HG02885 (cell line): ENCODE measurements around the gene B3GALNT1.

Source experiments
- ATAC-seq: cut with Tn5 transposase; IDR thresholded peaks from one replicate; pipeline ENCODE4 v1.9.1; 2021; ENCODE audit warnings: mild to moderate bottlenecking; ENCODE audit not compliant: unreplicated experiment, poor library complexity

B3GALNT1 gene, protein sequence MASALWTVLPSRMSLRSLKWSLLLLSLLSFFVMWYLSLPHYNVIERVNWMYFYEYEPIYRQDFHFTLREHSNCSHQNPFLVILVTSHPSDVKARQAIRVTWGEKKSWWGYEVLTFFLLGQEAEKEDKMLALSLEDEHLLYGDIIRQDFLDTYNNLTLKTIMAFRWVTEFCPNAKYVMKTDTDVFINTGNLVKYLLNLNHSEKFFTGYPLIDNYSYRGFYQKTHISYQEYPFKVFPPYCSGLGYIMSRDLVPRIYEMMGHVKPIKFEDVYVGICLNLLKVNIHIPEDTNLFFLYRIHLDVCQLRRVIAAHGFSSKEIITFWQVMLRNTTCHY

GRCh38 chr3:161104561-161105551 lies at the start of gene B3GALNT1:
B3GALNT1 (minus strand) TSS chr3:161105349; CDS start chr3:161086754, 18,595 bp downstream.
- peak; percentile 77 for ATAC-seq

DNA sequence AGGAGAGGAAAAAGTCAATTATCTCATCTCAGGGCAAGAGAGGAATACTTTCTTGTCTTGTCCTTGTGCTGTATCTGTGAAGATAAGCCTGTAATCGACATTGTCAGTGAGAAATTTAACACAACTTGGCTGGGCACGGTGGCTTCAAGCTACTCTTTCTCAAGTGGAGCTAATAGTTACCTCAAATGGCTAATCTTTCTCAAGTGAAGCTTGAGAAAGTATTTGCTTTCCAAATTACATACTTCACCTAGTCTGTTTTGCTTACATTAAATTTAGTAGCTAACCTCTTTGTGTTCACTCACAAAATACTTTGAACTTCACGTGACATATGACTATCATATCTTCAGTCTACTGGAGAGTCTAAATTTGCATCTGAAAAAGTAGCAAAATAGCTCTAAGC lies 48.3 kb upstream of the B3GALNT1 start:
- no peak for ATAC-seq

- ATAC-seq = no peak
Observed at GRCh38 chr3:161150001-161150525, 44.9 kb upstream of the B3GALNT1 start.

- ATAC-seq = no peak
Observed at GRCh38 chr3:161149529-161149928, 44.4 kb upstream of the B3GALNT1 start.

DNA sequence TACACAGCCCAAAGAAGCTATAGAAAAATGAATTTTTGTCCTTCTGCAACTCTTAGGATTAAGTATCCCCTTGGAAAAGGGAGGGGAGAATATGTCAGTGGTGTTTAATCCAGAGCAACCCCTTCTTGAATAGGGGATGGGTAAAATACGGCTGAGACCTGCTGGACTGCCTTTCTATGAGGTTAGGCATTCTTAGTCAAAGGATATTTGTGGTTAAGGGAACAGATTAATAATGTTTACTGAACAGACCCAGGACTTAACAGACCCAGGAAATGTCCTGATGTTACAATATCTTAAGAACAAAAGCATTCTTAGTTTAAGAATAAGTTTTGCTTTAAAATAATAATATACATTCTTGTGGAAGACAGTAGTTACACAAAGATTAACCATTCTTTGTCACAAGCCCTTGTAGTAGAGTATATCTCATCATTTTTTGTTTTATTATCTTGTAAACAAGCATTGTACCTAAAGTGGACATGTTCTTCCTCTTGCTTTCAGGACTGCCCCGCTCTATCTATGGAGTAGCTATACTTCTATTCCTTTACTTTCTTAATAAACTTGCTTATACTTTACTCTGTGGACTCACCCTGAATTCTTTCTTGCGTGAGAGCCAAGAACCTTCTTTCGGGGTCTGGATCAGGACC lies 43.8 kb upstream of the B3GALNT1 start:
- ATAC-seq = no peak

DNA sequence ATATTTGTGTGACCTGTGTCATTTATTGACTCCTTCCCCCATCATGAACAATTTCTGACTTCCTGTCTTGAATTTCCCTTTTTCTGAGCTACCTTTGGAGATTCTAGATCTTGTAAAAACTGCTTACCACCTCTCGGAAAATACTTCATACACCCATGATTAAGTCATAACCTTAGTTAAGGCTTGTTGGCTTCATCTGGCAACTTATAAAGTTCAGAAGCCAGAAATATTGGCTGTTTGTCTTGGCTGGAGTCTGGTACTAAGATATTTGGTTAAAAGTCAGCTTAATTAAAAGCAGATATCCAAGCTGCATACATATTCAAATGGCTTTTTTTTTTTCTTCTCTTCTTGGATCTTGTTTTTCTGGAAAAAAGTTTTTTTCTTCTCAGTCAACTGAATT lies 37.3 kb upstream of the B3GALNT1 start:
- ATAC-seq = no peak

DNA sequence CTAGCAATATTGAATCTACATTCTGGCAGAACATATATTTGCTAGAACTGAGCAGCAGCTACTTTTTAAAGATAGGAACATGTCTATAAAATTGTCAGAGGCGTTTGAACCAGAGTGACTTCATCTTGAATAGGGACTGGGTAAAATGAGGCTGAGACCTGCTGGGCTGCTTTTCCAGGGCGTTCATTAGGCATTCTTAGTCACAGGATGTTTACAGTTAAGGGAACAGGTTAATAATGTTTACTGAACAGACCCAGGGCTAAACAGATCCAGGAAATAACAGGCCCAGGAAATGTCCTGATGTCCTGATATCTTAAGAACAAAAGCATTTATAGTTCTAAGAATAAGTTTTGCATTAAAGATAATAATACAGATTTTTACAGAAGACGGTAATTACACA lies 34.5 kb upstream of the B3GALNT1 start:
- no peak for ATAC-seq

DNA sequence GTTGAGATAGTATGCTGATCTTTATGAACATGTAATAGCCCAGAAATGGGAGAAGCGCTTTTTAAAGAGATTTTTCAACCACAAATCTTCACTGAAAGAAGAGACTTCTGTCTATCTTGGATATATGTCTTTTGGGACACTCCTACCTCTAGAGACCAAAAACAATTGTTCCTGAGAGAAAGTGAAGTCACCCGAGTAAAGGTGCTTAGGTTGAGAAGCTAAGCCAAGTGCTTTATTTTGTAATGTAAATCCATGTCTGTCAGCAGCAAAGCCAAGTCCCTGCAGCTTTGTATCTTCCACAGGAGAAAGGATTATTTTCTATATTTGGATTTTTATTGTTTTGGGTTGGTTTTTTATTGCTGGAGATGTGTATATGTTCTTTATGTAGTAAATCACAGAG lies 32.1 kb upstream of the B3GALNT1 start:
- ATAC-seq = no peak

DNA sequence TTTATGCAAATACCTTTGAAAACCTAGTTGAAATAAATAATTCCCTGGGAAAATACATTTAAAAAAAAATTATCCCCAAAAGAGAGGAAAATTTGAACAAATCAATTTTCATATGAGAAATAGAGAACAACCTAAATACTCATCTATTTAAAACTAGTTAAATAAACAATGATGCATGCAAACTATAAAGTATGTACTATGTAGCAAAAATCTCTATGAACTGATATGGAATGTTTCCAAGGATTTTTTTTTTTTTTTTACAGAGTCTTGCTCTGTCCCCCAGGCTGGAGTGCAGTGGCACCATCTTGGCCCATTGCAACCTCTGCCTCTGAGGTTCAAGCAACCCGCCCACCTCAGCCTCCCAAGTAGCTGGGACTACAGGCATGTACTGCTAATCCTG lies 27.2 kb upstream of the B3GALNT1 start:
- ATAC-seq = no peak

DNA sequence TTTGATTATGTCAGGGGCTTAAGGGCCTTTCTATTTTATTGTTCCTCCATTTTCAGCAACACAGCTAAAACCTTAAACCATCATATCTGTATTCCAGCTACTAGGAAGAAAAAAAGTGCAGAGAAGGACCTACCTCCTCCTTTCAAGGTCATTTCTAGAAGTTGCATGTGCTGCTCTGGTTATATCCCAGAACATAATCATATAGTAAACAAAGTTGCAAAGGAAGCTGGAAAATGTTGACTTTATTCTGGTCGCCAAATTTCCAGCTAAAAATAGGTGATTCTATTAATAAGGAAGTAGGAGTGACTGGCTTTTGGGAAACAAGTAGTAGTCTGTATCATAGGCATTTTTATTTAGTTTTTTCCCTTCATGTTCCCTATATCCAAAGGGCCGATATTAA lies 21.3 kb upstream of the B3GALNT1 start:
- no peak for ATAC-seq

DNA sequence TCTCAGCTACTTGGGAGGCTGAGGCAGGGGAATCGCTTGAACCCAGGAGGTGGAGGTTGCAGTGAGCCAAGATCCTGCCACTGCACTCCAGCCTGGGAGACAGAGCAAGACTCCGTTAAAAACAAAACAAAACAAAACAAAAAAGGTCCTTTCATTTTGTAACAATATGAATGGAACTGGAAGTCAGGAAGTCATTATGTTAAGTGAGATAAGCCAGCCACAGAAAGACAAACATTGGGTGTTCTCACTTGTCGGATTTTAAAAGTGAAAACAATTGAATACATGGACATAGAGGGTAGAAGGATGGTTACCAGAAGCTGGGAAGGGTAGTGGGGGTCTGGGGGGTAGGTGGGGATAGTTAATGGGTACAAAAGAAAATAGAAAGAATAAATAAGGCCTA lies 12.5 kb upstream of the B3GALNT1 start:
- no peak for ATAC-seq

DNA sequence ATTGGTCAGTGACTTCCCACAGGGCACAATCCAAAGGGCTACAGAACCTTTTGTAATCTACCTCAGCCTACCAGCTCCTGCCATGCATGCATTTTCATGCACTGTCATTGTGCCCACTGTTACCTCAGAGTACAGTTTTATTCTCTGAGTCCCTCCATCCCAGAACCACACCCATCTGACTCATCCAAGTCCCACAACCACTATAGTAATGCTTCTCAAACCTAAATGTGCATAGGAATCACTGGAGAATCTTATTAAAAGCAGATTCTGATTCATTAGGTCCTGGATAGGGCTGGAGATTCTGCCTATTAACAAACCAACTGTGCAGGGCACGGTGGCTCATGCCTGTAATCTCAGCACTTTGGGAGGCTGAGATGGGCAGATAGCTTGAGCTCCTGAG lies 3.7 kb upstream of the B3GALNT1 start:
- ATAC-seq = no peak

- no peak for ATAC-seq
Observed at GRCh38 chr3:161107311-161107710, 2.2 kb upstream of the B3GALNT1 start.

DNA sequence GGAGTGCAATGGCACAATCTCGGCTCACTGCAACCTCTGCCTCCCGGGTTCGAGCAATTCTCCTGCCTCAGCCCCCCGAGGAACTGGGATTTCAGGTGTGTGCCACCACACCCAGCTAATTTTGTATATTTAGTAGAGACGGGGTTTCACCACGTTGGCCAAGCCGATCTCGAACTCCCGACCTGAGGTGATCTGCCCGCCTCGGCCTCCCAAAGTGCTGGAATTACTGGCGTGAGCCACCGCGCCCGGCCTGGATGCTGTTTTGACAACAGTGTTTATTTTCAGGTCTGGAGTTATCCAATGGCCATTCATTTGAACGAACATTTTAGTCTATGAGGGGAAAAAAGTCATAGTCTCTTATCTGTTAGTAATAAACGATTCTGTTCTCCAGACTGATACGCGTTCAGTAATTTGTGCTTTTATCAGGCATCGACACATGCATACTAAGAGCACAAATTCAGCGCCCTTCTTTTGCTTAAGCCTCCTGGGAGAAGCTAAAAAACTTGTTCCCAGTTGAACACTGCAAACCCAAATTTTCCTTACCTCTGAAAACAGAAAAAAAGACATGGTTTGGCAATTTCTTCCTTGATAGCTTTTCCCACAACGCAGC lies 1.3 kb downstream of the B3GALNT1 start:
- no peak for ATAC-seq

- no peak for ATAC-seq
Observed at GRCh38 chr3:161101609-161102008, 3.5 kb downstream of the B3GALNT1 start.

DNA sequence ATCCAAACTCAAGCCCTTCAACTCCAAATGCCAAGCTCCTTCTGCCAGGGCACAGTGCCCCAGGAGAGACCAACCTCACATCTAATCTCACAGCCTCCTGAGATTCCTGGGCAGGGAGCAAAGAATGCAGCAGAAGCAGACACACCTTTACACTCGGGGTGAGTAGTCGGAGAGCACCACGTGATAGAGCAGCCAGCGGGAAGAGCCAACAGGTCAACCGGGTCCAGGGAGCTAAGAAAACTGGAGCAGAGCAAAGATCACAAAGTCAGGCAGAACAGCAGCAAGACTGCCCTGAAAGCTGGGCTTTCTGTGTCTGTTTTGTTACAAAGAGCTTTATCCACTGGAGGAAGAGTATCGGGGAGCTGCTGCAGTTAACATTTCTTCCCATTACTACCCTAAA lies 4.2 kb downstream of the B3GALNT1 start:
- no peak for ATAC-seq

GRCh38 chr3:161096771-161097367 lies 8.3 kb downstream of the B3GALNT1 start:
- ATAC-seq = no peak

DNA sequence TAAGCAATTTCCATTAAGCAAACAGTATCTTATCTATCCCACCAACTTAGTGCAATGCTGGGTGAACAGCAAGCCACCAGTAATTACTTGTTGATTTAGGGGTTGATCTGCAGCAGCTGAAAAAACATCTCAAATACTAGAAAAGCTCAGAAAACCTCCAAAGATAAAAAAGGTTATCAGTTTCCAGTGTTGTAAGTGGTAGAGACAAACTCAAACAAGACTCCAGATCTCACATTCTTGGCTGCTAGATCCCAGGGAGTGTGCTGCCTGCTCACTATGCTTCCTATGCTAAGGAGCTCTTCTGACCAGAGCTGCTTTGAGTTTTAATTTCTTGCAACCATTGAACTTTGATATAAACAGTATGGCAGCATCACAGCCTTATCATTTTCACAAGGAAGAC lies 11.3 kb downstream of the B3GALNT1 start:
- no peak for ATAC-seq

- no peak for ATAC-seq
Observed at GRCh38 chr3:161084277-161084676, 20.9 kb downstream of the B3GALNT1 start.

- no peak for ATAC-seq
Observed at GRCh38 chr3:161083131-161083530, 22.0 kb downstream of the B3GALNT1 start.
